Stimulated activated memory B cell treated with anti-CD40 and anti-IgM and Interleukin-4, amounts not matched to agents 10 μg/mL and 1 μg/mL and 100 μg/mL, for 72 hours (primary cell): ENCODE measurements around the gene WDR55.
"Not testable (repeated sequence)": the region's sequence is repeated elsewhere in the genome, so short reads cannot be mapped to it uniquely, and the experiment has no call there.

ENCODE experiments used
- ATAC-seq: fragments of 150-1000 bp; cut with Tn5 transposase; 2 replicates; pipeline ENCODE4 v1.10.0; 2021
- H3K27ac Mint-ChIP-seq: one replicate; pipeline ENCODE4 v1.8.0; 2022; ENCODE audit warnings: mild to moderate bottlenecking, mixed read lengths
- H3K27me3 Mint-ChIP-seq: one replicate; pipeline ENCODE4 v1.8.0; 2022; ENCODE audit warnings: mixed read lengths
- H3K36me3 Mint-ChIP-seq: one replicate; pipeline ENCODE4 v1.8.0; 2022; ENCODE audit warnings: mixed read lengths
- H3K4me1 Mint-ChIP-seq: one replicate; pipeline ENCODE4 v1.8.0; 2022; ENCODE audit warnings: mixed read lengths
- H3K4me3 Mint-ChIP-seq: one replicate; pipeline ENCODE4 v1.8.0; 2022; ENCODE audit warnings: mild to moderate bottlenecking, moderate library complexity, mixed read lengths
- H3K9me3 Mint-ChIP-seq: one replicate; pipeline ENCODE4 v1.8.0; 2022; ENCODE audit warnings: mixed read lengths

WDR55 gene

GRCh38 chr5:140664359-140665119 lies at the start of gene WDR55:
Gene WDR55, plus strand, starts transcription at chr5:140664904. Its CDS starts 9 bp downstream, at chr5:140664913.
- H3K4me1 Mint-ChIP-seq, result peaks cover 44% of the 10 kb centered on the region
- H3K27ac Mint-ChIP-seq, result peak within 1 kb of the TSS; percentile 97
- H3K4me3 Mint-ChIP-seq, result peak within 1 kb of the TSS; percentile 99
- no peaks in the 10 kb centered on the region for H3K27me3 Mint-ChIP-seq
- peak; percentile 98 for ATAC-seq
- H3K9me3 Mint-ChIP-seq, result no peaks in the 10 kb centered on the region
- peaks cover 67% of the 10 kb centered on the region for H3K36me3 Mint-ChIP-seq

GRCh38 chr5:140622301-140622700 lies 42.4 kb upstream of the WDR55 start:
- no peak overlapping the region for H3K27ac Mint-ChIP-seq

GRCh38 chr5:140623061-140623460 lies 41.6 kb upstream of the WDR55 start:
- not testable (repeated sequence) for ATAC-seq, H3K27me3 Mint-ChIP-seq, H3K36me3 Mint-ChIP-seq, H3K27ac Mint-ChIP-seq, H3K9me3 Mint-ChIP-seq, H3K4me1 Mint-ChIP-seq, H3K4me3 Mint-ChIP-seq

More at GRCh38 chr5:140622301-140622700, 42.4 kb upstream of the WDR55 start:
- H3K27me3 Mint-ChIP-seq, result peaks cover 13% of the 10 kb centered on the region
- H3K4me3 Mint-ChIP-seq, result no peak overlapping the region
- no peak for ATAC-seq
- H3K9me3 Mint-ChIP-seq, result no peaks in the 10 kb centered on the region
- H3K4me1 Mint-ChIP-seq, result no peaks in the 10 kb centered on the region
- no peaks in the 10 kb centered on the region for H3K36me3 Mint-ChIP-seq

GRCh38 chr5:140624886-140625285 lies 39.8 kb upstream of the WDR55 start:
- H3K9me3 Mint-ChIP-seq, ATAC-seq, H3K27me3 Mint-ChIP-seq, H3K36me3 Mint-ChIP-seq, H3K4me1 Mint-ChIP-seq, H3K27ac Mint-ChIP-seq, H3K4me3 Mint-ChIP-seq: not testable (repeated sequence)

- H3K4me1 Mint-ChIP-seq, result peaks cover 13% of the 10 kb centered on the region
- no peak overlapping the region for H3K27ac Mint-ChIP-seq
- H3K36me3 Mint-ChIP-seq, result peaks cover 5% of the 10 kb centered on the region
- H3K4me3 Mint-ChIP-seq, result no peak overlapping the region
- ATAC-seq, result no peak
- peaks cover 9% of the 10 kb centered on the region for H3K27me3 Mint-ChIP-seq
- H3K9me3 Mint-ChIP-seq, result no peaks in the 10 kb centered on the region
Observed at GRCh38 chr5:140627972-140628371, 36.7 kb upstream of the WDR55 start.

GRCh38 chr5:140628711-140629110 lies 36.0 kb upstream of the WDR55 start:
- no peak for ATAC-seq
- no peaks in the 10 kb centered on the region for H3K9me3 Mint-ChIP-seq
- no peak overlapping the region for H3K27ac Mint-ChIP-seq
- no peak overlapping the region for H3K4me3 Mint-ChIP-seq
- H3K27me3 Mint-ChIP-seq, result peaks cover 9% of the 10 kb centered on the region
- peaks cover 19% of the 10 kb centered on the region for H3K4me1 Mint-ChIP-seq
- H3K36me3 Mint-ChIP-seq, result peaks cover 5% of the 10 kb centered on the region

GRCh38 chr5:140630292-140631035 lies 34.2 kb upstream of the WDR55 start:
- H3K27ac Mint-ChIP-seq, result no peak overlapping the region
- H3K9me3 Mint-ChIP-seq, result no peaks in the 10 kb centered on the region
- ATAC-seq, result no peak
- H3K4me1 Mint-ChIP-seq, result peaks cover 19% of the 10 kb centered on the region
- peaks cover 5% of the 10 kb centered on the region for H3K36me3 Mint-ChIP-seq
- peaks cover 9% of the 10 kb centered on the region for H3K27me3 Mint-ChIP-seq
- no peak overlapping the region for H3K4me3 Mint-ChIP-seq

GRCh38 chr5:140631036-140631417 lies 33.7 kb upstream of the WDR55 start:
- Mint-ChIP-seq H3K9me3 (no peaks in the 10 kb centered on the region), H3K36me3 (peaks cover 5% of the 10 kb centered on the region), H3K27ac (no peak overlapping the region), H3K27me3 (peaks cover 9% of the 10 kb centered on the region), H3K4me1 (peaks cover 19% of the 10 kb centered on the region), H3K4me3 (peak overlapping the region; percentile 10)
- ATAC-seq, result no peak

GRCh38 chr5:140631831-140632365 lies 32.8 kb upstream of the WDR55 start:
- Mint-ChIP-seq H3K27ac (peak overlapping the region; percentile 21), H3K27me3 (peaks cover 9% of the 10 kb centered on the region), H3K4me3 (peak overlapping the region; percentile 77), H3K36me3 (peaks cover 5% of the 10 kb centered on the region), H3K9me3 (no peaks in the 10 kb centered on the region), H3K4me1 (peaks cover 19% of the 10 kb centered on the region)
- peak; percentile 76 for ATAC-seq

GRCh38 chr5:140632366-140633020 lies 32.2 kb upstream of the WDR55 start:
- peaks cover 19% of the 10 kb centered on the region for H3K4me1 Mint-ChIP-seq
- H3K9me3 Mint-ChIP-seq, result no peaks in the 10 kb centered on the region
- peak overlapping the region; percentile 21 for H3K27ac Mint-ChIP-seq
- ATAC-seq, result peak; percentile 83
- peaks cover 9% of the 10 kb centered on the region for H3K27me3 Mint-ChIP-seq
- H3K4me3 Mint-ChIP-seq, result peak overlapping the region; percentile 77
- peaks cover 5% of the 10 kb centered on the region for H3K36me3 Mint-ChIP-seq

- peak within 1 kb of the TSS; percentile 77 for H3K4me3 Mint-ChIP-seq
- H3K9me3 Mint-ChIP-seq, result no peaks in the 10 kb centered on the region
- no peak for ATAC-seq
- H3K27ac Mint-ChIP-seq, result peak within 1 kb of the TSS; percentile 21
- peaks cover 19% of the 10 kb centered on the region for H3K4me1 Mint-ChIP-seq
- H3K27me3 Mint-ChIP-seq, result peaks cover 9% of the 10 kb centered on the region
- peaks cover 3% of the 10 kb centered on the region for H3K36me3 Mint-ChIP-seq
Observed at GRCh38 chr5:140633021-140633471, 31.7 kb upstream of the WDR55 start, which contains the start of gene CD14. Gene CD14, minus strand, starts transcription at chr5:140633175. Its CDS starts 104 bp downstream, at chr5:140633071.

- H3K27ac Mint-ChIP-seq, result peak overlapping the region; percentile 21
- H3K27me3 Mint-ChIP-seq, result peaks cover 9% of the 10 kb centered on the region
- no peaks in the 10 kb centered on the region for H3K36me3 Mint-ChIP-seq
- ATAC-seq, result no peak
- H3K9me3 Mint-ChIP-seq, result no peaks in the 10 kb centered on the region
- H3K4me1 Mint-ChIP-seq, result peaks cover 20% of the 10 kb centered on the region
- peak overlapping the region; percentile 77 for H3K4me3 Mint-ChIP-seq
Observed at GRCh38 chr5:140633501-140633900, 31.2 kb upstream of the WDR55 start.

GRCh38 chr5:140634103-140634502 lies 30.6 kb upstream of the WDR55 start:
- no peak for ATAC-seq
- no peaks in the 10 kb centered on the region for H3K36me3 Mint-ChIP-seq
- peaks cover 26% of the 10 kb centered on the region for H3K4me1 Mint-ChIP-seq
- H3K9me3 Mint-ChIP-seq, result no peaks in the 10 kb centered on the region
- no peak overlapping the region for H3K4me3 Mint-ChIP-seq
- H3K27ac Mint-ChIP-seq, result no peak overlapping the region
- H3K27me3 Mint-ChIP-seq, result peaks cover 9% of the 10 kb centered on the region

GRCh38 chr5:140635291-140636257 lies 29.1 kb upstream of the WDR55 start:
- Mint-ChIP-seq H3K4me3 (no peak overlapping the region), H3K4me1 (peaks cover 36% of the 10 kb centered on the region)
- no peak for ATAC-seq

More at GRCh38 chr5:140635291-140636257, 29.1 kb upstream of the WDR55 start:
- Mint-ChIP-seq H3K27me3 (peaks cover 9% of the 10 kb centered on the region), H3K36me3 (no peaks in the 10 kb centered on the region), H3K9me3 (no peaks in the 10 kb centered on the region), H3K27ac (no peak overlapping the region)
